ENCODE results near the gene ST14.

The ST14 gene

GRCh38 chr11:130159657-130160497 lies at the start of gene ST14:
ST14 (plus strand) TSS chr11:130159782; CDS start chr11:130159980, 198 bp downstream.
- no peak for DNase-seq (ENCODE audit: low spot score)

GRCh38 chr11:130110339-130111108 lies 49.1 kb upstream of the ST14 start:
- no peak for DNase-seq (ENCODE audit: low spot score)

DNA sequence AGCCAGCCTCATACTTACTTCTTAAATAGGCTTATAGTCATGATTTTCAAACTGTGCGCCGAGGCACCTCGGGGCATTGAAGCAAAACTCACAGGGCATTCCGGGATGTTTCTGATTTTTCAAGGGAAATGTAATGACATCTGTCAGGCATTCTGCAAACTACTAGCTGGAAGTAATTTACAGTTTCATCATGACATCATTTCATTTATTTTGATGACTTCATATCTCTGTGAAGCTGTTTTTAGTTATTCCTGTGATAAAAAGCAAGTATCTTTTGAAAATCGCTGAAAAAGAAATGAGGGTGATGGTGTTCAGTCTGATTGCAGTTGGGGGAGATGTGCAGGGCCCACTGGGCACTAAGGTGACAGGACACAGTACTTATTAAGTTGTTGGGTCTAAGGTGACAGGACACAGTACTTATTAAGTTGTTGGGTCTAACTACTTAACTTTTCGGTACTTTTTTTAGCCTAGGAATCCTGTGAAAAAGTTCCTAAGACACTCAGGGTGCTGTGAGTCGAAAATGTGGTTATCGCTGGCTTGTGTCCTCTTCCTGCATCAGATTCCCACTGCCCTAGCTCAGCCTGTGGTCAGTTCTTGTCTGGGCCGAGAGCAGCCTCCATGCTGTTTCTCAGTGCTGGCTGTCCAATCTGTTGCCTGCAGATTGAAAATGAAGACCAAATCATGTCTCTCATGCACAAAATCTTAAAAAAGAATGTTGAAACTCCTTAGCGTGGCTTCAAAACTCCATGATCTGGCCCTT lies 47.3 kb upstream of the ST14 start:
- DNase-seq (ENCODE audit: low spot score): no peak

DNA sequence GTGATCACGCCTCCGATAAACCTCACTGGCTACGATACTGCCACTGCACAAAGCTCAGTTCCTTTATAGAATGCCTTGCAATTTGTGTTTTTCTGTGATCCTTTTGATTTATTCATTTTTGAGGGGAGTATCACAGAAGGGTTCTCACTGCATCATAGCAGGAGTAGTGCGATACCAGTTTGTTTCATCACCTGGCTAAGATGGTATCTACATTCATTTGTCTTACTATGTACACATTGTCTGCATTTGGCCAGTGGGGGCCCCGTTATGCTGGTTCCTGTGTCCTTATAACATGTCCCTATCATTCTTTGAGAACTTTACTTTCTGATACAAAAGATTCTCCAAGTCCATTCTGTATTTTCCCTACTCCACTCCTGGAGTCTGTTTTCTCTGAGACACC lies 45.3 kb upstream of the ST14 start:
- no peak for DNase-seq (ENCODE audit: low spot score)

- DNase-seq (ENCODE audit: low spot score): no peak
Measured at GRCh38 chr11:130114726-130115125, 44.9 kb upstream of the ST14 start.

DNA sequence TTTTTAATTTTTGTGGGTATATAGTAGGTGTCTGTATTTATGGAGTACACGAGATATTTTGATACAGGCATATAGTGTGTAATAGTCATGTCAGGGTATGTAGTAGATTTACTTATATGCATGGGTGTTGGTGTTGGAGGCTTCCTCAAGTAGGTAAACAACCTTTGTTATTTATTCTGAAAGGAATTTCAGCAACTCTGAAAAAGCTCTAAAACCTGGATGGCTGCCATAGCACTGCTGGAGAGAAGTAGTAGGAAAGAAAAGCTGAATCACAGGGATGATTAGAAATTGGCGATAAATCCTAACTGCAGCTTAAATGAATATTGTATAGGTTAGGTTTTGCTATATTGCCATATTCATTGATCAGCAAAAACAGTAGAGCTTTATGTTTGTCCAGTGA lies 44.4 kb upstream of the ST14 start:
- no peak for DNase-seq (ENCODE audit: low spot score)

DNA sequence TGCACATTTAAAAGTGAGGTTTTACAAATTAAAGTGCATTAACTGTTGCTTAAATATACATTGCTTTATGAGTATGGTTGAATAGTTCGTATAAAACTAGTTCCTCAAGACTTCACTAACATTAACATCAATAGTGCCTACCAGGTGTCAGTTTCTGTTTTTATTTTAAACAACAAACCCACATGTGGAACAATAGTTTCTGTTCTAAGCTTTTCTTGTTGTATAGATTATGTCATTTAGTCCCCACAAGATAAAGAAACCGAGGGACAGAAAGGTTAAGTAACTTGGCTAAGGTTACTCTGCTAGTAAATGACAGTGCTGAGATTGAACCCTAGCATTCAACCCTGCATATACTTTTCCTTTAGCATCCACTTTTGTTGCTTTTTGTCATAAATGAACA lies 41.4 kb upstream of the ST14 start:
- DNase-seq (ENCODE audit: low spot score): no peak

DNA sequence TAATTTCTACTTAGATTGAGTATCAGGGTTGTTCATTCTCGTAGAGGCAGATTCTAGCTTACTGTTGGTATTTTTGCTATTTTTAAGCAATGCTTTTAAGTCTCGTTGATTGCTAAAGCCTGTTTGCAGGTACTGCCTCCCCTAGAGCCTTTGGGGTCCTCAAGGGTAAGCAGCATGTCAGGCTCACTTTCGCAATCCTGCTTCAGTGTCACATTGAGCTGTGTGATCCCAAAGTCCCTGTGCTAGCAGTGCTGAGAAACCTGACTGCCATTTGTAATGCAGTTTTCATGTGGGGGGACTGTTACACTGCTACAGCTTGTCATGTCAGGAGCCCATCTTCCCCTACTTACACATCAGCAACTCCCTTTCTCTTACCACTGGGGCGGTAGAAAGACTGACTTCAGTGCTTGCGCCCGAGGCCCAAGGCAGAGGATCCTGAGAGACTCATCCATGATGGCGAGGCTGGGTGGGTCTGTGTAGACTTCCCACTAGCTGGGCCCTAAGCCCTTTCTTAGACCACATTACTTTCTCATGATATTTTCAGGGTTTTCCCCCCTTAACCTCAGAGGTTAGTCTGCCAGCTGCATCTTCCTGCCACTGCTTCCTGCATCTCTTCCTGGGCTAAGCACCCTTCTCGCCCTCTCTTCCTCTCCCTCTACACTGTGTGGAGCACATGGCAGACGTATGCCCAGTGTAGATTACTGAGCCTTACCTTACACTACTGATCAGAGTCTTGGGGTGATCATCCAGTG lies 40.8 kb upstream of the ST14 start:
- no peak for DNase-seq (ENCODE audit: low spot score)

GRCh38 chr11:130120045-130120444 lies 39.5 kb upstream of the ST14 start:
- DNase-seq (ENCODE audit: low spot score): no peak

DNA sequence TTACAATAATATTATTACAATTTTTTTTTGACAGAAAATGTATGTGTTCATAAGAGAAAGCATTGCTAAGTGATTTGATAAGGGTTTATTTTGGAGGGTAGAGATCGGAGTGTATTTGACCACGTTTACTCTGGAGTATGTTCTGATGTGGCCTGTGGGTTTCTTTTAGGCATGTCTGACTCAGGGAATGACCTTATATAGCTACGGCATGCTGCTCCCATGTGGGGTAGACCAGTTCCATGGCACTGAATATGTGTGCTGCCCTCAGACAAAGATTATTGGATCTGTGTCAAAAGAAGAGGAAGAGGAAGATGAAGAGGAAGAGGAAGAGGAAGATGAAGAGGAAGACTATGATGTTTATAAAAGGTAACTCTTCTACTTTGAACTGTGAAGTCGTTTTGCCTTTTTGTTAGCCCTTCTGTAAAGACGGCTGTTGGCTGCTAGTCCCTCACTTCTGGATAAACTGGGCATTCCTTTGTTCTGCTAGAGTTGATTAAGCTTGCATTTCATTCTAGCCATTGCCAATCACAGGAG lies 38.1 kb upstream of the ST14 start:
- DNase-seq (ENCODE audit: low spot score): no peak

- DNase-seq (ENCODE audit: low spot score): no peak
Measured at GRCh38 chr11:130122141-130122575, 37.4 kb upstream of the ST14 start.

- DNase-seq (ENCODE audit: low spot score): no peak
Measured at GRCh38 chr11:130123414-130124040, 36.1 kb upstream of the ST14 start.

GRCh38 chr11:130124096-130124495 lies 35.5 kb upstream of the ST14 start:
- no peak for DNase-seq (ENCODE audit: low spot score)

- DNase-seq (ENCODE audit: low spot score): no peak
Measured at GRCh38 chr11:130125638-130126037, 33.9 kb upstream of the ST14 start.

- no peak for DNase-seq (ENCODE audit: low spot score)
Measured at GRCh38 chr11:130126516-130126915, 33.1 kb upstream of the ST14 start.

- DNase-seq (ENCODE audit: low spot score): no peak
Measured at GRCh38 chr11:130127509-130127908, 32.1 kb upstream of the ST14 start.

- DNase-seq (ENCODE audit: low spot score): no peak
Measured at GRCh38 chr11:130128626-130129025, 31.0 kb upstream of the ST14 start.

- no peak for DNase-seq (ENCODE audit: low spot score)
Measured at GRCh38 chr11:130129922-130130321, 29.7 kb upstream of the ST14 start.

DNA sequence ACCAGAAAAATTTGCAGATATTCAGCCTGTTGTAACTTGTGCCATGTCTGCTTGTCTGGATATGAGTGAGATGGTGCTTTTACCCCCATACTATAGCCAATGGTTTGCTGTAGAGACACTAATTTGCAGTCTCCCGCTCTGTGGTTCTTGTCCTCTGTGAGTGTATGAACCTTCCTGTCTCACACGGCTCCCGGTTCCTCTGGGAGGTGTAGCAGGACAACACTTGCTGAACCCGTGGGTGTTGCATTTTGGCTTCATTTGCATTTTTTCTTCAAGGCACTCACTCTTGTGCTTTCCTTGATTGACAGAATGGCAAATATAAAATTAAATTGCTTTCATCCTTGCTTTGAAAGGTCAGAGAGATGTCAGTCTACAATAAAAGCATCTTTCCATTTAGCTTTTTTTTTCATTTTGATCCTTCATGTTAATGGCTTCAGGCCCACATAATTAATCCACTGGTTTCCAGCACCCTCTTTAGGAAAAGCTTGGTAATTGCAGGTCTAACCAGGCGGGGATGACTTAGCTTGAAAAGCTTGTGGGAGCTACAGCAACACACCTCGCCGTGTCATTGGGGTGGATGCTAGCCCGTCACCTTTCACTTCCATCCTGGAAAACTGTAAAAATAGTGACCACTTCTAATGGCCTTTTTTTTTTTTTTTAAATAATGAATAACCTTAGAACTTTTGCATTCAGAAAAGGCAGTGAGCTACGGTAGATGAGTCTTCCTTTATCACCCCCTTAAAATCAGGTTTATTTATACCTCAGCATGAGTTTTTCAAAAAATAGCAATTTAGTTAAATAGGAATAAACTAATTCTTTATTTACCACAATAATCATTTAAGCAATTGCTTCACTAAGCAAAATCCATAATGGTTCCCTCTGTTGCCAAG lies 27.4 kb upstream of the ST14 start:
- no peak for DNase-seq (ENCODE audit: low spot score)

GRCh38 chr11:130133716-130134115 lies 25.9 kb upstream of the ST14 start:
- no peak for DNase-seq (ENCODE audit: low spot score)
